K562 (cell line): ENCODE measurements around the gene NCKAP1. TPM values are rescaled to one million over a fixed set of nuclear protein-coding genes. Genes with fewer than 3 reads are reported as not detected.
A peak's percentile ranks its signal among the peaks of the same experiment; 100 is the strongest.

Experiments used
- ATAC-seq: fragments of 200-7000 bp; cut with Tn5 transposase; 3 replicates; pipeline ENCODE4 v1.9.1; 2020; ENCODE audit warnings: moderate library complexity
- BruUV-seq: library from RNA; stranded (reverse); fragments of 400-500 nt; replicated peaks from 2 replicates; lab custom pipeline; 2021; lab: Mats Ljungman, UMichigan
- CTCF ChIA-PET: fragments of 300-600 bp; formaldehyde crosslinking; extraction: SDS; loops from one replicate; lab custom pipeline; 2021; ENCODE audit warnings: low intra/inter-chr PET ratio; lab: Yijun Ruan, JAX
- POLR2A ChIA-PET: fragments of 300-600, 350-650 bp; sonication (Branson Sonifier 250); formaldehyde crosslinking; extraction: SDS; loops from one replicate; lab custom pipeline; 2021; ENCODE audit warnings: antibody characterized with exemption, inconsistent platforms; lab: Yijun Ruan, JAX
- DNase-seq, 4 experiments: peaks; one replicate each; pipeline versions ENCODE4 v3.0.0 to v3.0.0-alpha.2; 2011 to 2018; ENCODE audit warnings: low spot score in 3 of 4, mixed read lengths in 3 of 4; ENCODE audit errors: extremely low read depth in 1 of 4
- FAIRE-seq: peaks from 2 replicates; lab custom pipeline; 2011; peaks lifted over from hg19 to GRCh38; lab: Jason Lieb, UNC
- H2AFZ ChIP-seq: 2 replicates; pipeline ENCODE4 v1.6.0; 2011; ENCODE audit warnings: low read depth, low read length, control low read depth, inconsistent platforms
- H3K27ac ChIP-seq: fragments of 200-600 bp; 3 replicates; pipeline ENCODE4 v1.8.0; 2011; ENCODE audit warnings: low read depth, mild to moderate bottlenecking, control low read depth, inconsistent platforms, low read length, moderate library complexity, mixed read lengths; ENCODE audit errors: extremely low read depth
- H3K27me3 ChIP-seq, 2 experiments: fragments of 300-600 bp in 1 of 2; 2 replicates in 1 of 2; 3 replicates in 1 of 2; pipeline versions ENCODE4 v1.6.0 to v1.8.0; 2011; ENCODE audit warnings: inconsistent platforms in 2 of 2, low read length in 2 of 2, mild to moderate bottlenecking in 1 of 2, mixed read lengths in 1 of 2, moderate library complexity in 1 of 2; ENCODE audit not compliant: control insufficient read depth in 2 of 2, insufficient read depth in 2 of 2
- H3K36me3 ChIP-seq: fragments of 300-600 bp; 3 replicates; pipeline ENCODE4 v1.8.0; 2011; ENCODE audit warnings: mild to moderate bottlenecking, low read length, inconsistent platforms; ENCODE audit not compliant: control insufficient read depth, insufficient read depth
- H3K4me1 ChIP-seq, 2 experiments: fragments of 200-600 bp in 1 of 2; replicated peaks in 1 of 2; 2 replicates in 1 of 2; 3 replicates in 1 of 2; pipeline versions ENCODE4 v1.5.1 to v1.8.0; 2011; ENCODE audit warnings: inconsistent platforms in 2 of 2, low read length in 2 of 2, mild to moderate bottlenecking in 1 of 2, mixed read lengths in 1 of 2, moderate library complexity in 1 of 2; ENCODE audit not compliant: control insufficient read depth in 2 of 2, insufficient read depth in 2 of 2
- H3K4me2 ChIP-seq: 2 replicates; pipeline ENCODE4 v1.6.1; 2011; ENCODE audit warnings: low read length, control low read depth, inconsistent platforms, mixed read lengths; ENCODE audit not compliant: insufficient read depth
- H3K4me3 ChIP-seq: fragments of 200-600 bp; sonication (generic), shearing (Covaris generic); 2 replicates; pipeline ENCODE4 v1.5.1; 2016; ENCODE audit warnings: control low read depth, inconsistent platforms
- H3K79me2 ChIP-seq: fragments of 200-600 bp; 3 replicates; pipeline ENCODE4 v1.8.0; 2011; ENCODE audit warnings: low read length, inconsistent platforms; ENCODE audit not compliant: control insufficient read depth, insufficient read depth
- H3K9ac ChIP-seq, 2 experiments: 2 replicates each; pipeline versions ENCODE4 v1.6.0 to v1.6.1; 2011; ENCODE audit warnings: low read depth in 2 of 2, low read length in 2 of 2, control low read depth in 1 of 2, inconsistent platforms in 1 of 2, mild to moderate bottlenecking in 1 of 2, mixed read lengths in 1 of 2; ENCODE audit not compliant: insufficient read depth in 1 of 2
- H3K9me1 ChIP-seq: one replicate; pipeline ENCODE4 v1.6.0; 2011; ENCODE audit warnings: inconsistent platforms, mild to moderate bottlenecking, low read length, moderate library complexity; ENCODE audit not compliant: control insufficient read depth, insufficient read depth
- H3K9me3 ChIP-seq: replicated peaks from 2 replicates; pipeline ENCODE4 v1.5.1; 2011; ENCODE audit warnings: low read depth, low read length, inconsistent platforms; ENCODE audit not compliant: control insufficient read depth, insufficient read depth
- H4K20me1 ChIP-seq: replicated peaks from 2 replicates; pipeline ENCODE4 v1.6.1; 2011; ENCODE audit warnings: low read length, inconsistent platforms, mixed read lengths; ENCODE audit not compliant: control insufficient read depth, insufficient read depth
- CREBBP ChIP-seq: IDR thresholded peaks from one replicate; pipeline ENCODE4 v1.6.1; 2012; ENCODE audit warnings: low read depth, mild to moderate bottlenecking, control low read depth, inconsistent platforms, low read length
- FOSL1 ChIP-seq: fragments of 200-800 bp; sonication (Bioruptor generic); conservative IDR thresholded peaks from 2 replicates; pipeline ENCODE4 v1.6.1; 2016; ENCODE audit warnings: missing genetic modification characterization, missing compliant biosample characterization
- NONO ChIP-seq, 2 experiments: fragments of 200-400 bp in 1 of 2; fragments of 450-650 bp in 1 of 2; formaldehyde crosslinking in 1 of 2; IDR thresholded peaks; 2 replicates each; pipeline ENCODE4 v1.6.1; 2017; ENCODE audit warnings: low read depth in 2 of 2, mild to moderate bottlenecking in 2 of 2, moderate library complexity in 2 of 2, low read length in 1 of 2
- SUPT5H ChIP-seq: fragments of 450-650 bp; IDR thresholded peaks from 2 replicates; pipeline ENCODE4 v1.6.1; 2016
- ZSCAN32 ChIP-seq: fragments of 450-650 bp; formaldehyde crosslinking; IDR thresholded peaks from 2 replicates; pipeline ENCODE4 v1.4.0; 2020; ENCODE audit warnings: mild to moderate bottlenecking, moderate library complexity
- in situ Hi-C: fragments of 300-500 bp; cut with MboI; formaldehyde crosslinking; loops from 4 replicates; pipeline ENCODE4 v1.15.0; 2018; ENCODE audit warnings: inconsistent platforms, mixed read lengths
- intact Hi-C: fragments of 100-400 bp; cut with micrococcal nuclease; formaldehyde crosslinking; loops from 2 replicates; pipeline ENCODE4 v1.14.2; 2022
- polyA plus RNA-seq, 8 experiments: library from polyadenylated mRNA; depleted of rRNA in 4 of 8; stranded (reverse) in 5 of 8; unstranded in 3 of 8; fragments of >200 nt; fragmentation: Nextera tagmentation in 2 of 8; fragmentation: Illumina TruSeq in 1 of 8; extraction: Ambion mirVana in 2 of 8; extraction: Trizol in 1 of 8; gene quantifications; 2 replicates each; pipeline versions ENCODE4 v1.2.1 to v1.2.3, GENCODE V29; 2011 to 2014; ENCODE audit warnings: inconsistent platforms in 1 of 8, missing spikeins in 1 of 8
- total RNA-seq, 7 experiments: library from RNA; depleted of rRNA in 6 of 7; stranded (reverse); fragments of >200 nt in 6 of 7; fragmentation: Illumina TruSeq in 2 of 7; extraction: Trizol in 2 of 7; gene quantifications; 2 replicates each; pipeline versions ENCODE4 v1.2.1 to v1.2.3, GENCODE V29; 2011 to 2021; ENCODE audit warnings: low replicate concordance in 1 of 7
- TF ChIP-seq, protein P1 (sequence below), 2 experiments: fragments of 450-650 bp; IDR thresholded peaks; 2 replicates each; pipeline ENCODE4 v1.6.1; 2016; ENCODE audit warnings: mild to moderate bottlenecking in 2 of 2, borderline replicate concordance in 1 of 2, low read depth in 1 of 2, moderate library complexity in 1 of 2
- TF ChIP-seq, protein P2 (sequence below): sonication (generic); formaldehyde crosslinking; IDR thresholded peaks from 2 replicates; pipeline ENCODE4 v1.8.1; 2023; ENCODE audit warnings: mild to moderate bottlenecking, missing genetic modification reagents

Gene NCKAP1
- total and polyA plus RNA-seq, 9 of the 15 experiments (the other 6 are each of a cell fraction or from before 2014, with no cell fraction given), result 34.0 to 153 (median 88.7) TPM

DNA sequence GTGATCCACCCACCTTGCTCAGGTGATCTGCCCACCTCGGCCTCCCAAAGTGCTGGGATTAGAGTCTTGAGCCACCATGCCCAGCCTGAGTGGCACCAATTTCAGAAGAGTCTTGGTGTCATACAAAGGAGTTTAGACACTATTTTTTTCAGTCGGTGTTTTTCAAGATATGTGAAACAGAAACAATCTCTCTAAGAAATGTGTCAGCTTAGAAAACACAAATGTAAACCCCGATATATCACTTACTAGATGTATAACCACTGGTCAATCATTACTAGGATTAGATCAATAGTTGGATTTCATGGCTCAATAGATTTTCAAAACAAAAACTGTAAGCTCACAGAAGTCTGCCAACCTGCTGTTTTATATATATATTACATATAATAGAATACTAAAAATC is 104.6 kb downstream of the NCKAP1 start (continued):
- TF ChIP-seq, protein P1, sequence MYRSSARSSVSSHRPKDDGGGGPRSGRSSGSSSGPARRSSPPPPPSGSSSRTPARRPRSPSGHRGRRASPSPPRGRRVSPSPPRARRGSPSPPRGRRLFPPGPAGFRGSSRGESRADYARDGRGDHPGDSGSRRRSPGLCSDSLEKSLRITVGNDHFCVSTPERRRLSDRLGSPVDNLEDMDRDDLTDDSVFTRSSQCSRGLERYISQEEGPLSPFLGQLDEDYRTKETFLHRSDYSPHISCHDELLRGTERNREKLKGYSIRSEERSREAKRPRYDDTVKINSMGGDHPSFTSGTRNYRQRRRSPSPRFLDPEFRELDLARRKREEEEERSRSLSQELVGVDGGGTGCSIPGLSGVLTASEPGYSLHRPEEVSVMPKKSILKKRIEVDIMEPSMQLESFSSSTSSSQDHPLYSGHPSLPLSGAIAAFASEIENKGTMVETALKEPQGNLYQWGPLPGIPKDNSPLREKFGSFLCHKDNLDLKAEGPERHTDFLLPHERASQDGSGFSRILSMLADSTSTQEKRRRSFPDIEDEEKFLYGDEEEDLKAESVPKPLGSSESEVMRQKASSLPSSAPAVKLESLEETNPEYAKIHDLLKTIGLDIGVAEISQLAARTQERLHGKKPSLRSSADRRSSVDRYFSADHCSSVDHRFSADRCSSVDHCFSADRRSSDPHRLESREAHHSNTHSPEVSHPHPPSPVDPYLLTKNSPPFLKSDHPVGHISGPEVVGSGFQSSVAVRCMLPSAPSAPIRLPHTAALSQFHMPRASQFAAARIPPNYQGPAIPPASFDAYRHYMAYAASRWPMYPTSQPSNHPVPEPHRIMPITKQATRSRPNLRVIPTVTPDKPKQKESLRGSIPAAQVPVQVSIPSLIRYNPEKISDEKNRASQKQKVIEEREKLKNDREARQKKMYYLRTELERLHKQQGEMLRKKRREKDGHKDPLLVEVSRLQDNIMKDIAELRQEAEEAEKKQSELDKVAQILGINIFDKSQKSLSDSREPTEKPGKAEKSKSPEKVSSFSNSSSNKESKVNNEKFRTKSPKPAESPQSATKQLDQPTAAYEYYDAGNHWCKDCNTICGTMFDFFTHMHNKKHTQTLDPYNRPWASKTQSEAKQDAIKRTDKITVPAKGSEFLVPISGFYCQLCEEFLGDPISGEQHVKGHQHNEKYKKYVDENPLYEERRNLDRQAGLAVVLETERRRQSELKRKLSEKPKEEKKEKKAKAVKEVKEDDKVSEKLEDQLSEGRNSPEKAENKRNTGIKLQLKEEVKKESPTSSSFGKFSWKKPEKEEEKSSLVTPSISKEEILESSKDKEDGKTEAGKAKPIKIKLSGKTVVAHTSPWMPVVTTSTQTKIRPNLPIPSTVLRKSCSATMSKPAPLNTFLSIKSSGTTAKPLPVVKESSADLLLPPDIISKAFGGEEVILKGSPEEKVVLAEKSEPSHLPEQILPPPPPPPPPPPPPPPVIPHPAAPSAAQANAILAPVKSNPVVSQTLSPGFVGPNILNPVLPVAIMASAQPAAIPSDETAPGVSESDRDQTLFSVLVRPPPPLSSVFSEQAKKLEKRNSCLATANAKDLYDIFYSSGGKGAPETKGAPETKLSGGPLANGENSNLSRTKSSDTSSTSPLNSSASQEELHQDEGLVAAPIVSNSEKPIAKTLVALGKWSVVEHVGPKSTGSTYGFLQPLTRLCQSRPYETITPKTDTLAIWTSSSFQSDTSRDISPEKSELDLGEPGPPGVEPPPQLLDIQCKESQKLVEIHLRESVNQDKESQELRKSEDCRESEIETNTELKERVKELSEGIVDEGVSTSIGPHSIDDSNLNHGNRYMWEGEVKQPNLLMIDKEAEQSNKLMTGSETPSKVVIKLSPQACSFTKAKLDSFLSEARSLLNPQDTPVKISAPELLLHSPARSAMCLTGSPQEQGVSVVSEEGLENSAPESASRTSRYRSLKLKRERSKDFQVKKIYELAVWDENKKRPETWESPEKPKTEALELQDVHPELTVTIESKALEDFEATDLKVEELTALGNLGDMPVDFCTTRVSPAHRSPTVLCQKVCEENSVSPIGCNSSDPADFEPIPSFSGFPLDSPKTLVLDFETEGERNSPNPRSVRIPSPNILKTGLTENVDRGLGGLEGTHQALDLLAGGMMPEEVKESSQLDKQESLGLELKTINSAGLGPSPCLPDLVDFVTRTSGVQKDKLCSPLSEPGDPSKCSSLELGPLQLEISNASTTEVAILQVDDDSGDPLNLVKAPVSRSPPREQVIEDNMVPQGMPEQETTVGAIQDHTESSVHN (IDR thresholded peaks at IDR 0.05; ENCODE audit: borderline replicate concordance in 1 of 2, low read depth in 1 of 2), result no peak

DNA sequence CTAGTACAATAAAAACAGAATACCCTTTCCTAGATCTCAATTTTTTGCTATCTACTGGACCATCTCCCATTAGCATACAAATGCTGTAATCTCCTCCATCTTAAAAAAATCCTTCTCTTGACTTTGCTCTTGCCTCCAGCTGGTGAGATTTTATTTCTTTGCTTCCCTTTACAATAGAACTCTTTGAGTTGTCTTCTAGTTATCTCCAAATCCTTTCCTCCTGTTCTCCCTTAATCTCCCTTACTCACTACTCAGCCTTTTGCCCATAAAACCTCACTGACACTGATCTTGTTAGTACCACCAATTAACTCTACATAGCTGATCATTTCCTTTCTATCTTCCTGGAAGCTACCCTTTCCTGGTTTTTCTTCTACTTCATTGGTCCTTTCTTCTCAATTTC is 108.3 kb downstream of the NCKAP1 start:
- Histone ChIP-seq H3K4me3 (no peak overlapping the region), H3K27ac (no peak overlapping the region), H3K9me1 (no peaks in the 10 kb centered on the region), H2AFZ (no peak overlapping the region), H3K9me3 (no peaks in the 10 kb centered on the region), H3K9ac (no peak overlapping the region), H4K20me1 (no peaks in the 10 kb centered on the region), H3K4me2 (no peak overlapping the region), H3K27me3 (no peaks in the 10 kb centered on the region), H3K79me2 (no peaks in the 10 kb centered on the region), H3K36me3 (peaks cover 82% of the 10 kb centered on the region), H3K4me1 (no peaks in the 10 kb centered on the region)
- intact Hi-C loops (no loop called here), in situ Hi-C loops (no loop called here)
- POLR2A ChIA-PET, result interaction anchor here (1.6 kb wide), 1 partner anchor 25 kb away, joined by 4 read pairs; no protein-coding TSS in a partner anchor
- CTCF ChIA-PET, result no interaction called here
- FAIRE-seq (no peak), DNase-seq (no peak), ATAC-seq (no peak; the same call in 2 of the 3 replicates)
- TF ChIP-seq SUPT5H (0 out of 2 replicates have a peak, but pooled peaks have one; percentile 31), CREBBP (no peak), FOSL1 (tag) (no peak), ZSCAN32 (CRISPR knock-in tag) (no peak), NONO (IDR thresholded peaks at IDR 0.05; ENCODE audit: low read depth in 2 of 2, low read length in 1 of 2) (no peak)
- TF ChIP-seq, protein P2, sequence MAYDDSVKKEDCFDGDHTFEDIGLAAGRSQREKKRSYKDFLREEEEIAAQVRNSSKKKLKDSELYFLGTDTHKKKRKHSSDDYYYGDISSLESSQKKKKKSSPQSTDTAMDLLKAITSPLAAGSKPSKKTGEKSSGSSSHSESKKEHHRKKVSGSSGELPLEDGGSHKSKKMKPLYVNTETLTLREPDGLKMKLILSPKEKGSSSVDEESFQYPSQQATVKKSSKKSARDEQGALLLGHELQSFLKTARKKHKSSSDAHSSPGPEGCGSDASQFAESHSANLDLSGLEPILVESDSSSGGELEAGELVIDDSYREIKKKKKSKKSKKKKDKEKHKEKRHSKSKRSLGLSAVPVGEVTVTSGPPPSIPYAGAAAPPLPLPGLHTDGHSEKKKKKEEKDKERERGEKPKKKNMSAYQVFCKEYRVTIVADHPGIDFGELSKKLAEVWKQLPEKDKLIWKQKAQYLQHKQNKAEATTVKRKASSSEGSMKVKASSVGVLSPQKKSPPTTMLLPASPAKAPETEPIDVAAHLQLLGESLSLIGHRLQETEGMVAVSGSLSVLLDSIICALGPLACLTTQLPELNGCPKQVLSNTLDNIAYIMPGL (CRISPR knock-in tag), result no peak
- no TSS peak for BruUV-seq
